ENCODE measurements around the gene GLIS1. TPM values are rescaled to one million over a fixed set of nuclear protein-coding genes. Genes with fewer than 3 reads are reported as not detected.

The GLIS1 gene
- total and polyA plus RNA-seq, 10 of the 15 experiments (the other 5 are each of a cell fraction or from before 2014, with no cell fraction given): not detected

- Histone ChIP-seq H3K27ac (ENCODE audit: control insufficient read depth, insufficient read depth) (no peak overlapping the region), H2AFZ (ENCODE audit: control insufficient read depth, low read depth, low read length) (no peak overlapping the region)
- RAD21 ChIA-PET (ENCODE audit: unreplicated experiment): no interaction called here
These were observed 278.2 kb downstream of the GLIS1 start for GRCh38 chr1:53460666-53461322.

More at GRCh38 chr1:53460666-53461322, 278.2 kb downstream of the GLIS1 start:
- H3K27me3 ChIP-seq (replicated peaks in 1 of 2; ENCODE audit: control insufficient read depth in 2 of 2, insufficient read depth in 2 of 2, low read length in 1 of 2): no peaks in the 10 kb centered on the region; a peak in 1 of 4 replicates
- no peaks in the 10 kb centered on the region for H3K4me1 ChIP-seq (ENCODE audit: control insufficient read depth, insufficient read depth, low read length)
- FAIRE-seq (no peak), DNase-seq (ENCODE audit: low read depth, low spot score) (no peak), ATAC-seq (no peak)
- no peak overlapping the region for H3K9ac ChIP-seq (ENCODE audit: control insufficient read depth, insufficient read depth, low read length)
- TF ChIP-seq POLR2A (IDR thresholded peaks at IDR 0.05; ENCODE audit: low read depth, low read length) (no peak), TCF3 (IDR thresholded peaks at IDR 0.05; ENCODE audit: borderline replicate concordance, insufficient read depth, low read depth, low read length) (no peak), HSF1 (IDR thresholded peaks at IDR 0.05; ENCODE audit: low read depth, low read length) (no peak), HDAC2 (IDR thresholded peaks at IDR 0.05) (no peak), IKZF1 (conservative IDR thresholded peaks at IDR 0.05) (no peak), ELK1 (IDR thresholded peaks at IDR 0.05; ENCODE audit: low read depth, low read length) (no peak), BHLHE40 (IDR thresholded peaks at IDR 0.05; ENCODE audit: borderline replicate concordance in 1 of 2, low read depth in 2 of 2, low read length in 1 of 2) (no peak), ESRRA (IDR thresholded peaks at IDR 0.05; ENCODE audit: low read length) (no peak), BRCA1 (IDR thresholded peaks at IDR 0.05; ENCODE audit: low read depth, low read length) (no peak), GATAD2B (conservative IDR thresholded peaks at IDR 0.05; ENCODE audit: low read depth) (no peak), MXI1 (IDR thresholded peaks at IDR 0.05; ENCODE audit: low read depth, low read length) (no peak), HCFC1 (IDR thresholded peaks at IDR 0.05; ENCODE audit: low read length) (no peak), USF2 (IDR thresholded peaks at IDR 0.05; ENCODE audit: borderline replicate concordance, low read depth, low read length) (no peak), MYB (IDR thresholded peaks at IDR 0.05; ENCODE audit: borderline replicate concordance, low read depth, low read length) (no peak), STAT1 (conservative IDR thresholded peaks at IDR 0.05) (no peak), TBL1XR1 (IDR thresholded peaks at IDR 0.05; ENCODE audit: low read depth, low read length) (no peak), NFYA (IDR thresholded peaks at IDR 0.05; ENCODE audit: borderline replicate concordance, low read depth, low read length) (no peak), PAX5 (IDR thresholded peaks at IDR 0.05; ENCODE audit: borderline replicate concordance, low read depth, low read length) (no peak), MTA3 (IDR thresholded peaks at IDR 0.05; ENCODE audit: borderline replicate concordance, low read length) (no peak), CHD1 (IDR thresholded peaks at IDR 0.05; ENCODE audit: low read depth, low read length) (no peak)
- 46% methylated on average over 29 of the region's 29 CpGs for WGBS (ENCODE audit: insufficient coverage, insufficient replicate concordance, low lambda C conversion rate, missing lambda C conversion rate)
- POLR2A ChIA-PET: no interaction called here
- SMC1A ChIA-PET (ENCODE audit: uncharacterized antibody, unreplicated experiment): no interaction called here
- intact Hi-C loops (cut with micrococcal nuclease; ENCODE audit: unreplicated experiment) (no loop called here), in situ Hi-C loops (cut with MboI) (no loop called here)
- CTCF ChIA-PET: interaction anchor here (1.1 kb wide), 1 partner anchor 11 kb away, joined by 3 read pairs; no protein-coding TSS in a partner anchor
- H3K9me3 ChIP-seq (replicated peaks; ENCODE audit: control insufficient read depth, insufficient read depth, low read length): no peaks in the 10 kb centered on the region
- H3K4me2 ChIP-seq (ENCODE audit: control insufficient read depth, insufficient read depth): no peak overlapping the region
- no peaks in the 10 kb centered on the region for H3K79me2 ChIP-seq (ENCODE audit: control insufficient read depth, insufficient read depth, low read length)
- H4K20me1 ChIP-seq (ENCODE audit: control insufficient read depth, insufficient read depth): no peaks in the 10 kb centered on the region
- no TSS peak for BruUV-seq (replicated peaks)
- no peak overlapping the region for H3K4me3 ChIP-seq
- H3K36me3 ChIP-seq (ENCODE audit: control insufficient read depth in 2 of 2, insufficient read depth in 2 of 2, low read length in 1 of 2): no peaks in the 10 kb centered on the region

Data from GM12878 (cell line).